Body of pancreas (tissue), 4 donors: Measurements from ENCODE around the gene PFKL. TPM values are rescaled to one million over a fixed set of nuclear protein-coding genes. Genes with fewer than 3 reads are reported as not detected.
"Not testable (repeated sequence)": the region's sequence is repeated elsewhere in the genome, so short reads cannot be mapped to it uniquely, and the experiment has no call there.

ENCODE experiments used
- ATAC-seq: fragments of 150-250 bp; one replicate; pipeline ENCODE4 v1.9.1; 2016
- DNase-seq, 4 donors: peaks; one replicate each; pipeline ENCODE4 v3.0.0-alpha.2; 2019
- H3K27ac ChIP-seq, 4 donors: fragments of 200-600 bp; sonication (generic); 1 replicate in 3 of 4; 2 replicates in 1 of 4; pipeline versions ENCODE4 v1.5.1 to v1.6.1; 2016 to 2019; ENCODE audit warnings: mild to moderate bottlenecking in 1 of 4, mixed read lengths in 1 of 4, moderate library complexity in 1 of 4
- H3K27me3 ChIP-seq, 2 donors: fragments of 200-600 bp; sonication (generic); one replicate each; pipeline ENCODE4 v1.6.0; 2016; ENCODE audit warnings: mild to moderate bottlenecking in 1 of 2
- H3K36me3 ChIP-seq, 2 donors: fragments of 200-600 bp; sonication (generic); replicated peaks in 1 of 2; 2 replicates each; pipeline ENCODE4 v1.5.1; 2016; ENCODE audit warnings: low read depth in 2 of 2; ENCODE audit not compliant: insufficient read depth in 1 of 2
- H3K4me1 ChIP-seq: fragments of 200-600 bp; sonication (generic); one replicate; pipeline ENCODE4 v1.6.0; 2016
- H3K4me3 ChIP-seq, 2 donors: fragments of 200-600 bp; sonication (generic); 1 replicate in 1 of 2; 2 replicates in 1 of 2; pipeline ENCODE4 v1.5.1; 2016 to 2019
- H3K9me3 ChIP-seq, 3 donors: fragments of 200-600 bp; sonication (generic); 1 replicate in 2 of 3; 2 replicates in 1 of 3; pipeline ENCODE4 v1.5.1; 2016
- CTCF ChIP-seq, 7 experiments: fragments of 450-650 bp in 4 of 7; fragments of 200-600 bp in 3 of 7; sonication (generic) in 3 of 7; IDR thresholded peaks; one replicate each; pipeline ENCODE4 v1.5.1; 2016 to 2019; ENCODE audit warnings: antibody characterized with exemption in 7 of 7
- POLR2A ChIP-seq, 3 donors: fragments of 450-650 bp; IDR thresholded peaks; one replicate each; pipeline ENCODE4 v1.6.1; 2016; ENCODE audit warnings: antibody characterized with exemption in 3 of 3, mild to moderate bottlenecking in 2 of 3
- WGBS, 2 donors: methylation state at CpG; one replicate each; pipeline ENCODE4 v1.1.5; 2017; 5-methylcytosine and 5-hydroxymethylcytosine counted together
- intact Hi-C: fragments of 100-400 bp; cut with DNase I; formaldehyde crosslinking; loops from one replicate; pipeline ENCODE4 v1.15.1; 2023
- total RNA-seq, 2 donors: library from RNA; depleted of rRNA; stranded (reverse); fragments of >200 nt; gene quantifications; one replicate each; pipeline ENCODE4 v1.1.0, GENCODE V29; 2016

PFKL gene
- total RNA-seq, 2 donors from 2014 or later = 56.8 to 104 TPM

- peak in 3 of 4 donors; percentile 53 to 63 (median 55) for DNase-seq
- WGBS, 2 donors = 65 to 76% methylated on average over 21 to 23 of the region's 23 CpGs
- H3K4me3 ChIP-seq, intact Hi-C loops, H3K27me3 ChIP-seq, ATAC-seq, H3K36me3 ChIP-seq, H3K9me3 ChIP-seq: not testable (repeated sequence)
- H3K4me1 ChIP-seq = peaks cover 55% of the 10 kb centered on the region
- TF ChIP-seq CTCF (IDR thresholded peaks at IDR 0.05) = peak in 5 of 7 experiments; percentile 8 to 33 (median 15)
- H3K27ac ChIP-seq = peak overlapping the region in 3 of 4 donors; percentile 21 to 69 (median 66)
Observed at GRCh38 chr21:44302573-44303401, 2.9 kb downstream of the PFKL start.

GRCh38 chr21:44303490-44303981, 3.7 kb downstream of the PFKL start:
- DNase-seq (peak in 3 of 4 donors; percentile 47 to 56 (median 53)), ATAC-seq (peak; percentile 7)
- no peaks in the 10 kb centered on the region for H3K9me3 ChIP-seq
- intact Hi-C loops = no loop called here
- peak overlapping the region in 3 of 4 donors; percentile 14 to 69 (median 66) for H3K27ac ChIP-seq
- WGBS, 2 donors = 53 to 61% methylated on average over 12 of the region's 12 CpGs
- H3K4me3 ChIP-seq = no peak overlapping the region
- H3K4me1 ChIP-seq = peaks cover 53% of the 10 kb centered on the region
- H3K27me3 ChIP-seq = no peaks in the 10 kb centered on the region
- TF ChIP-seq CTCF (IDR thresholded peaks at IDR 0.05) (no peak), POLR2A (IDR thresholded peaks at IDR 0.05) (no peak)
- H3K36me3 ChIP-seq = no peaks in the 10 kb centered on the region

- H3K27me3 ChIP-seq = no peaks in the 10 kb centered on the region
- WGBS, 2 donors = 67 to 75% methylated on average over 4 to 12 of the region's 16 CpGs
- TF ChIP-seq POLR2A (IDR thresholded peaks at IDR 0.05) = no peak
- no peak for TF ChIP-seq CTCF (IDR thresholded peaks at IDR 0.05)
- DNase-seq = no peak
- peak overlapping the region in 3 of 4 donors; percentile 14 to 69 (median 66) for H3K27ac ChIP-seq
- H3K36me3 ChIP-seq = no peaks in the 10 kb centered on the region
- H3K4me1 ChIP-seq = peaks cover 51% of the 10 kb centered on the region
- intact Hi-C loops = no loop called here
- ATAC-seq = no peak
- no peaks in the 10 kb centered on the region for H3K9me3 ChIP-seq
- H3K4me3 ChIP-seq = no peak overlapping the region
Observed at GRCh38 chr21:44304011-44304616, 4.3 kb downstream of the PFKL start.

GRCh38 chr21:44304877-44305293, 5.0 kb downstream of the PFKL start:
- Histone ChIP-seq H3K4me1 (peaks cover 46% of the 10 kb centered on the region), H3K27ac (no peak overlapping the region), H3K9me3 (no peaks in the 10 kb centered on the region), H3K27me3 (no peaks in the 10 kb centered on the region), H3K4me3 (no peak overlapping the region), H3K36me3 (no peaks in the 10 kb centered on the region)
- TF ChIP-seq POLR2A (IDR thresholded peaks at IDR 0.05) (no peak), CTCF (IDR thresholded peaks at IDR 0.05) (peak in 6 of 7 experiments; percentile 39 to 52 (median 44))
- 36 to 63% methylated on average over 4 to 8 of the region's 8 CpGs for whole genome bisulfite sequencing, 2 donors
- DNase-seq (peak in 3 of 4 donors; percentile 46 to 52 (median 49)), ATAC-seq (no peak)
- intact Hi-C loops = no loop called here
